ENCODE measurements around the gene INO80.

The INO80 gene

GRCh38 chr15:41060505-41060904 lies 55.6 kb downstream of the INO80 start:
- no peak overlapping the region for H3K27ac ChIP-seq
- TF ChIP-seq, protein P1, sequence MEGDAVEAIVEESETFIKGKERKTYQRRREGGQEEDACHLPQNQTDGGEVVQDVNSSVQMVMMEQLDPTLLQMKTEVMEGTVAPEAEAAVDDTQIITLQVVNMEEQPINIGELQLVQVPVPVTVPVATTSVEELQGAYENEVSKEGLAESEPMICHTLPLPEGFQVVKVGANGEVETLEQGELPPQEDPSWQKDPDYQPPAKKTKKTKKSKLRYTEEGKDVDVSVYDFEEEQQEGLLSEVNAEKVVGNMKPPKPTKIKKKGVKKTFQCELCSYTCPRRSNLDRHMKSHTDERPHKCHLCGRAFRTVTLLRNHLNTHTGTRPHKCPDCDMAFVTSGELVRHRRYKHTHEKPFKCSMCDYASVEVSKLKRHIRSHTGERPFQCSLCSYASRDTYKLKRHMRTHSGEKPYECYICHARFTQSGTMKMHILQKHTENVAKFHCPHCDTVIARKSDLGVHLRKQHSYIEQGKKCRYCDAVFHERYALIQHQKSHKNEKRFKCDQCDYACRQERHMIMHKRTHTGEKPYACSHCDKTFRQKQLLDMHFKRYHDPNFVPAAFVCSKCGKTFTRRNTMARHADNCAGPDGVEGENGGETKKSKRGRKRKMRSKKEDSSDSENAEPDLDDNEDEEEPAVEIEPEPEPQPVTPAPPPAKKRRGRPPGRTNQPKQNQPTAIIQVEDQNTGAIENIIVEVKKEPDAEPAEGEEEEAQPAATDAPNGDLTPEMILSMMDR (conservative IDR thresholded peaks at IDR 0.05) = no peak
- TF ChIP-seq ZFX (IDR thresholded peaks at IDR 0.05) = no peak

GRCh38 chr15:41056810-41057209 lies 59.3 kb downstream of the INO80 start:
- TF ChIP-seq, protein P1 (conservative IDR thresholded peaks at IDR 0.05) = no peak
- TF ChIP-seq ZFX (IDR thresholded peaks at IDR 0.05) = no peak

GRCh38 chr15:41055706-41056105 lies 60.4 kb downstream of the INO80 start:
- H3K27ac ChIP-seq = no peak overlapping the region
- TF ChIP-seq ZFX (IDR thresholded peaks at IDR 0.05) = no peak
- TF ChIP-seq, protein P1 (conservative IDR thresholded peaks at IDR 0.05) = no peak

More at GRCh38 chr15:41056810-41057209, 59.3 kb downstream of the INO80 start:
- H3K27ac ChIP-seq = no peak overlapping the region

DNA sequence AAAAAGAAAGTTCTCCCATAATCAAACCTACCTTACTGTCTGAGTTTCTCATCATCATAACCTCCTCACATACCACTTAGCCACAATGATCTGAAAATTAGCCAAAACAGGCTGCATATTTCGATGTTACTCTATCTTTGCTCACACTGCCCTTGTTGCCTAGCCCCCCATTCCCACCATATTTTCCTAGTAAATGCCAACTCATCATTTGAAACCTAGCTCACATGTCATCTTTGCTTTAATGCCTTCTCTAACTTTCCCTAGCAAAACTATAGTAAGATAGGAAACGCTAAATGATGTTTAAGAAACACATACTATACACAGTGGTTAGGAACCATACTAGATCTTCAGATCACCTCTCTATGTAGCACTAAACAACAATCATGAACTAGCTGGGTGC lies 64.9 kb downstream of the INO80 start:
- no peak overlapping the region for H3K27ac ChIP-seq
- TF ChIP-seq, protein P1 (conservative IDR thresholded peaks at IDR 0.05) = no peak
- no peak for TF ChIP-seq ZFX (IDR thresholded peaks at IDR 0.05)

DNA sequence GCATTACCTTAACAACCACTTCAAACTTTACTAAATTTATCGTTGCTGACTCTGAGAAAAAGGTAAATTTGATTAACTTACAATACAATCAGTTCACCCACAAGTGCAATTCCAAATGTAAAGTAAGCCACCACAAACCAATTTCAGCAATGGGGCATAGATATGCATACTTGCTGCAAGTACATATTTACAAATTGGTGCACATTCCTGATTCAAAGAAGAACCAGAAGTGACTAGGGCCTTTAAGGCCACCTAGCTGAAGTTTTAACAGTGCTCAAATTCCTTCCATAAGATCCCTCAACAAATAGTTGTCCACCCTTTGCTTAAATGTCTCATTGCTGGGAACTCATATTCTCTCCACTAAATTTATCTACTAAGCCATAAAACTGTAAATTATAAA lies 67.2 kb downstream of the INO80 start:
- H3K27ac ChIP-seq = no peak overlapping the region
- TF ChIP-seq ZFX (IDR thresholded peaks at IDR 0.05) = no peak
- TF ChIP-seq, protein P1 (conservative IDR thresholded peaks at IDR 0.05) = no peak

DNA sequence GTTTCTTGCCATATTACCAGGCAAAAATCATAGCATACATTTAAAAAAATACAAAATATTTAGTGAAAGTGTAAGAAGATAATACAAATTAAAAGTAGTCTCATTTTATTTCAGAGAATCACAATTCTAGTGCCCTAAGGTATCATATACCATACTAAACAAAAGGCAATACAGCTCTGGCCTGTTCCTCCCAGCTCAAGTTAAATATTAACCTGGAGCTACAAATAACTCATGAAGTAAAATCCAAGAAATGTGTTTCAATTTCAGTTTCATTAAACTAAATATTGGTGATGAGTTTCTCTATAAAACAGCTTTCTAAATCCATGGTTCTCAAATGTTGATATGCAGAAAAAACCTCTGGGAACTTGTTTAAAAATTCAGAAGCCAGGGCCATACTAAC lies 67.7 kb downstream of the INO80 start:
- TF ChIP-seq ZFX (IDR thresholded peaks at IDR 0.05) = no peak
- TF ChIP-seq, protein P1 (conservative IDR thresholded peaks at IDR 0.05) = no peak
- no peak overlapping the region for H3K27ac ChIP-seq

DNA sequence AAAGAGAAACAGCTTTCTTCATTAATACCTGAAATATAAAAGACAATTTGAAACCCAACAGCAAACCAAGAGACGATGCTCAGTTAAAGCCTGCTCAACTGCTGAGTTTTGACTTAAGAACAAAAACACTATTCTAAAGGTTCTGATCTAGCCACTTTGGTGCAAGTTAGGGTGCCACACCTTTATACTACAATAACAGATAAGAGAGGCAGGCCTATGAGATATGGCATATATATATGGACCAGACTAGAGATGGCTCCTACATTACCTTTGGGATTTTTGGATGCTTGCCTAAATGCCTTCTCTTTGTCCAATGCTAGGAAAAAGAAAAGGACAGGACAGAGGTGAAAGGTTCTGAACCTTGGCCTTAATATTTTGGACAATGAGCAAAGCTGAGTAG lies 68.6 kb downstream of the INO80 start:
- TF ChIP-seq, protein P1 (conservative IDR thresholded peaks at IDR 0.05) = no peak
- TF ChIP-seq ZFX (IDR thresholded peaks at IDR 0.05) = no peak
- H3K27ac ChIP-seq = no peak overlapping the region

Data from C4-2B (cell line).